GM12892 (cell line): Measurements from ENCODE around the gene ATP6V0A4.

Experiments used
- DNase-seq: peaks from one replicate; pipeline ENCODE4 v3.0.0; 2011; ENCODE audit not compliant: insufficient read length
- FAIRE-seq: peaks from 2 replicates; lab custom pipeline; 2011; peaks lifted over from hg19 to GRCh38; lab: Jason Lieb, UNC
- POLR2A ChIP-seq: IDR thresholded peaks from 2 replicates; pipeline ENCODE4 v1.6.1; 2011; ENCODE audit warnings: low read depth, low read length, control low read depth
- POLR2AphosphoS5 ChIP-seq: IDR thresholded peaks from 2 replicates; pipeline ENCODE4 v1.6.1; 2011; ENCODE audit warnings: low read depth, low read length, control low read depth
- TAF1 ChIP-seq: IDR thresholded peaks from 2 replicates; pipeline ENCODE4 v1.6.1; 2011; ENCODE audit warnings: low read depth, mild to moderate bottlenecking, control low read depth, low read length, borderline replicate concordance

ATP6V0A4 gene

GRCh38 chr7:138756591-138757242 is 41.3 kb downstream of the ATP6V0A4 start:
- TF ChIP-seq TAF1: no peak
- TF ChIP-seq POLR2A: no peak
- no peak for TF ChIP-seq POLR2AphosphoS5
- no peak for FAIRE-seq
- no peak for DNase-seq

- FAIRE-seq (no peak), DNase-seq (no peak)
- TF ChIP-seq POLR2AphosphoS5 (no peak), TAF1 (no peak), POLR2A (no peak)
These were observed 42.0 kb downstream of the ATP6V0A4 start for GRCh38 chr7:138755842-138756590.

GRCh38 chr7:138755331-138755747 is 42.7 kb downstream of the ATP6V0A4 start:
- TF ChIP-seq TAF1: no peak
- no peak for TF ChIP-seq POLR2AphosphoS5
- no peak for TF ChIP-seq POLR2A
- DNase-seq (no peak), FAIRE-seq (no peak)

GRCh38 chr7:138753610-138754009 is 44.4 kb downstream of the ATP6V0A4 start:
- TF ChIP-seq TAF1: no peak
- TF ChIP-seq POLR2AphosphoS5: no peak
- no peak for TF ChIP-seq POLR2A
- FAIRE-seq: no peak
- no peak for DNase-seq

- no peak for FAIRE-seq
- DNase-seq: no peak
- TF ChIP-seq POLR2AphosphoS5: no peak
- TF ChIP-seq POLR2A: no peak
- TF ChIP-seq TAF1: no peak
These were observed 44.9 kb downstream of the ATP6V0A4 start for GRCh38 chr7:138753150-138753518.

- DNase-seq (no peak), FAIRE-seq (no peak)
- TF ChIP-seq TAF1: no peak
- TF ChIP-seq POLR2A: no peak
- TF ChIP-seq POLR2AphosphoS5: no peak
These were observed 45.4 kb downstream of the ATP6V0A4 start for GRCh38 chr7:138752518-138753149.

GRCh38 chr7:138750901-138751464 is 47.0 kb downstream of the ATP6V0A4 start:
- TF ChIP-seq POLR2AphosphoS5 (no peak), POLR2A (no peak), TAF1 (no peak)
- FAIRE-seq (no peak), DNase-seq (no peak)

GRCh38 chr7:138750473-138750872 is 47.5 kb downstream of the ATP6V0A4 start:
- DNase-seq (no peak), FAIRE-seq (no peak)
- TF ChIP-seq TAF1: no peak
- TF ChIP-seq POLR2AphosphoS5: no peak
- TF ChIP-seq POLR2A: no peak

GRCh38 chr7:138749960-138750359 is 48.0 kb downstream of the ATP6V0A4 start:
- no peak for DNase-seq
- FAIRE-seq: no peak
- TF ChIP-seq POLR2AphosphoS5 (no peak), TAF1 (no peak), POLR2A (no peak)

- DNase-seq (no peak), FAIRE-seq (no peak)
- no peak for TF ChIP-seq POLR2AphosphoS5
- TF ChIP-seq POLR2A: no peak
- TF ChIP-seq TAF1: no peak
These were observed 49.3 kb downstream of the ATP6V0A4 start for GRCh38 chr7:138748666-138749065.

GRCh38 chr7:138746073-138746472 is 51.9 kb downstream of the ATP6V0A4 start:
- FAIRE-seq: no peak
- no peak for TF ChIP-seq POLR2AphosphoS5
- no peak for TF ChIP-seq POLR2A
- no peak for TF ChIP-seq TAF1

More at GRCh38 chr7:138746073-138746472, 51.9 kb downstream of the ATP6V0A4 start:
- no peak for DNase-seq
